ENCODE results near the gene CDON. TPM values are rescaled to one million over a fixed set of nuclear protein-coding genes. Genes with fewer than 3 reads are reported as not detected.

CDON gene
- total and polyA plus RNA-seq, 2 donors (not counting 1 experiment from before 2014, with no cell fraction given) = 0.01 TPM; not detected in 1

DNA sequence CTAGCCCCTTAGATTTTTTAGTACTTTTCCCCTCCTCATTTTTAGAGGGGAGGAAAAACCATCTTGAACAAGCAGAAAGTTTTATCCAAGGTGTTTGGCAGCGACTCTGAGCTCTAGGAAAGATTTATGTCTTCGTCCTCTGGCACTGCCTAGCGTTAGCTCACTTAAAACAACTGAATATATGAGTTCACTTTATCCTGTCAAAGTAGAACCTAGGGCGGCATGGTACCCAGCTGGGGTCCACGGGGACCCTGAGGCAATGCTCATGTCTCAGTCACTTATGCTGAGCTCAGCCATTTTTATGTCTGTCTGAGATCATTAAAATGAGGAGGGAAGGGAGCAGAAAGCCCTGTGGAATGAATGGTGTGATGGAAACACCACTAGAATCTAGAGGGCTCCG lies 131.0 kb downstream of the CDON start:
- H3K27me3 Mint-ChIP-seq = peaks cover 25% of the 10 kb centered on the region
- H3K27ac Mint-ChIP-seq = no peak overlapping the region
- WGBS (ENCODE audit: insufficient coverage) = 70% methylated on average over 3 of the region's 6 CpGs

DNA sequence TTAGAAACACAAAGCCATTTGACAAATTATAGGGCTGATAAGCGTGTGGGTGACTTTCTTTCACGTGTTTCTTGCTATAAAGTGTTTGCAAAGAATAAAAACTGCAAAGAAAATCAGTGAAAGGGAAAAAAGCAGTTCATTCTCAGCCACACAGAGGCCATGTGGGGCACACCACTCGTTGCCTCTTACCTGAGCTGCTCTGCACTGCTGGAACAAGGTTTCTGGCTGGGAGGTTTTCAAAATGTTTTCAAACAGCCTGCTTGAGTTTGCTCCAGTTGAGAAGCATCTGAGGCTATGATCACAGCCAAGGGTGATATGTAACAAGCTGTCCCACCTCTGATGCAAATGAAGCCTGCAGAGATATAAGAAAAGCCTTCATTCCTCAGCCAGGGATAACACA lies 131.6 kb downstream of the CDON start:
- H3K27ac Mint-ChIP-seq = no peak overlapping the region
- CTCF ChIA-PET = no interaction called here
- no peak for DNase-seq
- no peak overlapping the region for H3K4me2 ChIP-seq (replicated peaks; ENCODE audit: low read depth, low read length, poor library complexity, severe bottlenecking)
- H3K9ac ChIP-seq (ENCODE audit: low read length) = no peak overlapping the region
- H3K36me3 ChIP-seq (replicated peaks in 1 of 2; ENCODE audit: control extremely low read depth in 1 of 2, control insufficient read depth in 1 of 2, extremely low read depth in 1 of 2, insufficient read depth in 2 of 2, low read length in 1 of 2) = no peaks in the 10 kb centered on the region
- intact Hi-C loops (cut with micrococcal nuclease) = no loop called here
- peaks cover 0 to 3% (median 0%) of the 10 kb centered on the region in 4 experiments for H3K27me3 ChIP-seq (replicated peaks in 1 of 4; ENCODE audit: control extremely low read depth in 1 of 4, control insufficient read depth in 3 of 4, insufficient read depth in 4 of 4, low read length in 3 of 4)
- no peak overlapping the region for H3K4me3 Mint-ChIP-seq
- H3K9me3 Mint-ChIP-seq (ENCODE audit: insufficient read depth) = no peaks in the 10 kb centered on the region
- H3K9me3 ChIP-seq (ENCODE audit: control extremely low read depth in 1 of 3, control insufficient read depth in 2 of 3, insufficient read depth in 1 of 3, low read length in 2 of 3) = no peaks in the 10 kb centered on the region
- H3K4me1 ChIP-seq (ENCODE audit: control insufficient read depth in 2 of 2, insufficient read depth in 2 of 2, low read length in 2 of 2) = no peaks in the 10 kb centered on the region
- H3K4me3 ChIP-seq (ENCODE audit: control extremely low read depth in 1 of 5, extremely low read depth in 1 of 5, insufficient read depth in 1 of 5, low read depth in 2 of 5, low read length in 4 of 5) = no peak overlapping the region
- peaks cover 28% of the 10 kb centered on the region for H3K27me3 Mint-ChIP-seq
- TF ChIP-seq CTCF (IDR thresholded peaks at IDR 0.05) = no peak
- TF ChIP-seq EZH2 (IDR thresholded peaks at IDR 0.05; ENCODE audit: borderline replicate concordance, insufficient read depth, low read depth, low read length, poor library complexity, severe bottlenecking) = no peak
- H3K79me2 ChIP-seq (ENCODE audit: control insufficient read depth, insufficient read depth, low read length) = no peaks in the 10 kb centered on the region
- 25% methylated on average over 1 of the region's 3 CpGs for WGBS (ENCODE audit: insufficient coverage)
- no peaks in the 10 kb centered on the region for H3K4me1 Mint-ChIP-seq
- POLR2A ChIA-PET = no interaction called here
- no peak for ATAC-seq (ENCODE audit: low read depth)
- no peaks in the 10 kb centered on the region for H4K20me1 ChIP-seq (ENCODE audit: control insufficient read depth, insufficient read depth, low read length, poor library complexity, severe bottlenecking)
- H2AFZ ChIP-seq (ENCODE audit: insufficient read depth, low read depth, low read length, poor library complexity, severe bottlenecking) = no peak overlapping the region
- no peak overlapping the region for H3K27ac ChIP-seq (ENCODE audit: low read length in 2 of 2)

More for the DNA sequence above, 131.0 kb downstream of the CDON start:
- H3K9ac ChIP-seq (ENCODE audit: low read length) = no peak overlapping the region
- H3K4me3 ChIP-seq (ENCODE audit: control extremely low read depth in 1 of 5, extremely low read depth in 1 of 5, insufficient read depth in 1 of 5, low read depth in 2 of 5, low read length in 4 of 5) = no peak overlapping the region
- H3K27me3 ChIP-seq (replicated peaks in 1 of 4; ENCODE audit: control extremely low read depth in 1 of 4, control insufficient read depth in 3 of 4, insufficient read depth in 4 of 4, low read length in 3 of 4) = peaks cover 0 to 3% (median 0%) of the 10 kb centered on the region in 4 experiments
- no peak overlapping the region for H3K4me3 Mint-ChIP-seq
- intact Hi-C loops (cut with micrococcal nuclease) = no loop called here
- no peaks in the 10 kb centered on the region for H3K36me3 ChIP-seq (replicated peaks in 1 of 2; ENCODE audit: control extremely low read depth in 1 of 2, control insufficient read depth in 1 of 2, extremely low read depth in 1 of 2, insufficient read depth in 2 of 2, low read length in 1 of 2)
- no peaks in the 10 kb centered on the region for H3K9me3 ChIP-seq (ENCODE audit: control extremely low read depth in 1 of 3, control insufficient read depth in 2 of 3, insufficient read depth in 1 of 3, low read length in 2 of 3)
- TF ChIP-seq EZH2 (IDR thresholded peaks at IDR 0.05; ENCODE audit: borderline replicate concordance, insufficient read depth, low read depth, low read length, poor library complexity, severe bottlenecking) (no peak), CTCF (IDR thresholded peaks at IDR 0.05) (no peak)
- no peaks in the 10 kb centered on the region for H3K9me3 Mint-ChIP-seq (ENCODE audit: insufficient read depth)
- H3K4me1 Mint-ChIP-seq = no peaks in the 10 kb centered on the region
- H3K27ac ChIP-seq (ENCODE audit: low read length in 2 of 2) = no peak overlapping the region
- no peaks in the 10 kb centered on the region for H3K79me2 ChIP-seq (ENCODE audit: control insufficient read depth, insufficient read depth, low read length)
- no peak overlapping the region for H2AFZ ChIP-seq (ENCODE audit: insufficient read depth, low read depth, low read length, poor library complexity, severe bottlenecking)
- H4K20me1 ChIP-seq (ENCODE audit: control insufficient read depth, insufficient read depth, low read length, poor library complexity, severe bottlenecking) = no peaks in the 10 kb centered on the region
- no peak overlapping the region for H3K4me2 ChIP-seq (replicated peaks; ENCODE audit: low read depth, low read length, poor library complexity, severe bottlenecking)
- DNase-seq (no peak), ATAC-seq (ENCODE audit: low read depth) (no peak)
- H3K4me1 ChIP-seq (ENCODE audit: control insufficient read depth in 2 of 2, insufficient read depth in 2 of 2, low read length in 2 of 2) = no peaks in the 10 kb centered on the region
- POLR2A ChIA-PET = no interaction called here
- CTCF ChIA-PET = no interaction called here
